ENCODE data around the gene INS. TPM values are rescaled to one million over a fixed set of nuclear protein-coding genes. Genes with fewer than 3 reads are reported as not detected.

The INS gene
- total and polyA plus RNA-seq, 2 donors (not counting 1 experiment from before 2014, with no cell fraction given), result not detected

DNA sequence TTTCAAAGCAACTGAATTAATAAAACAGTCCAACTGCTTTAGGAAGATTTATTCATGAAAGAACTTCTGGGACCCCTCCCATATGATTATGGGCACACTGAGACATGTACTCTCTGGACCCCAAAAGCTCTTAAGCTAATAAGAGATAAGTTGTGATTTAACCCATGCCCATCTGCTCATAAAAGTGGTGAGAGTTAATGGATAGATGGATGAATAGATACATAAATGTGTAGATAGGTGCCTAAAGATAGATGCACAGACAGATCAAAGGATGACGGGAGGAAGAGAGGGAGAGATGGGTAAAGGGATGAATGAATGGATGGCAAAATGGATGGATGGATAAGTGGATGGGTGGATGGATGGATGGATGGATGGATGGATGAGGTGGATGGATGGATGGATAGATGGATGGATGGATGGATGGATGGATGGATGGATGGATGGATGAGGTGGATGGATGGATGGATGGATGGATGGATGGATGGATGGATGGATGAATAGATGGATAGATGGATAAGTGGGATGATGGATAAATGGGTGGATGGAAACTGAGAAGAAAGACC, 40.0 kb upstream of the INS start:
- CTCF ChIA-PET, result interaction anchor here (4.8 to 7.3 kb wide), 2 partner anchors 103 to 219 kb away, joined by 68 to 95 read pairs; partner anchors contain the start of genes C11orf21 and TSPAN32
- peaks cover 7% of the 10 kb centered on the region for H3K4me1 Mint-ChIP-seq
- intact Hi-C loops (cut with micrococcal nuclease), result no loop called here

DNA sequence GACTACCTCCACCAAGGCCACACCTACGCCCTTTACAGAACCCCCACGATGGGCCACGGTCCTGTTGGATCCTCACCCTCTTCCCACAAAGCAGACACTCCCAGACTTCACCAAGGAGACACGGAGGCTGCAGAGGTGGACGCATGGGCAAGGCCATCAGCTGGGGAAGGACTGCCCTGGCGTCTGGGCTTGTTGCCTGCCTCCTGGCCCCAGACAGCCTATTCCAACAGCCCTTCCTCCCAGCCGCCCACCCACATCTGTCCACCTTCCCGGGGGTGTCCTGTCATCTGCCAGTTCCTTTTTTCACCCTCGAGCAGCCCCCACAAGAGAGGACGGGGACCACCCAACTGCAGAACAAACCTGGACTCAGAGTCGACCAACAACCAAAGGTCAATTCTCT, 39.5 kb upstream of the INS start:
- H3K9ac ChIP-seq (ENCODE audit: low read length), result no peak overlapping the region
- 85% methylated on average over 8 of the region's 11 CpGs for WGBS (ENCODE audit: insufficient coverage)
- H3K9me3 Mint-ChIP-seq (ENCODE audit: insufficient read depth), result peaks cover 2% of the 10 kb centered on the region
- no peak overlapping the region for H3K27ac ChIP-seq (ENCODE audit: low read length in 2 of 2)
- H3K27ac Mint-ChIP-seq, result no peak overlapping the region
- ChIA-PET POLR2A (no interaction called here), CTCF (interaction anchor here (4.8 to 7.3 kb wide), 2 partner anchors 104 to 219 kb away, joined by 68 to 95 read pairs; partner anchors contain the start of genes C11orf21 and TSPAN32)
- no peak overlapping the region for H3K4me2 ChIP-seq (replicated peaks; ENCODE audit: low read depth, low read length, poor library complexity, severe bottlenecking)
- no peaks in the 10 kb centered on the region for H3K79me2 ChIP-seq (ENCODE audit: control insufficient read depth, insufficient read depth, low read length)
- H2AFZ ChIP-seq (ENCODE audit: insufficient read depth, low read depth, low read length, poor library complexity, severe bottlenecking), result no peak overlapping the region
- H3K9me3 ChIP-seq (ENCODE audit: control extremely low read depth in 1 of 3, control insufficient read depth in 2 of 3, insufficient read depth in 1 of 3, low read length in 2 of 3), result peaks cover 0 to 3% (median 0%) of the 10 kb centered on the region in 3 donors
- DNase-seq, result no peak
- no peak overlapping the region for H3K4me3 Mint-ChIP-seq
- peaks cover 7% of the 10 kb centered on the region for H3K4me1 Mint-ChIP-seq
- no peaks in the 10 kb centered on the region for H4K20me1 ChIP-seq (ENCODE audit: control insufficient read depth, insufficient read depth, low read length, poor library complexity, severe bottlenecking)
- peaks cover 0 to 8% of the 10 kb centered on the region in 2 donors for H3K4me1 ChIP-seq (ENCODE audit: control insufficient read depth in 2 of 2, insufficient read depth in 2 of 2, low read length in 2 of 2)
- intact Hi-C loops (cut with micrococcal nuclease), result no loop called here
- no peaks in the 10 kb centered on the region for H3K36me3 ChIP-seq (replicated peaks in 1 of 2; ENCODE audit: control extremely low read depth in 1 of 2, control insufficient read depth in 1 of 2, extremely low read depth in 1 of 2, insufficient read depth in 2 of 2, low read length in 1 of 2)
- peaks cover 14% of the 10 kb centered on the region for H3K27me3 Mint-ChIP-seq
- TF ChIP-seq, protein P1, sequence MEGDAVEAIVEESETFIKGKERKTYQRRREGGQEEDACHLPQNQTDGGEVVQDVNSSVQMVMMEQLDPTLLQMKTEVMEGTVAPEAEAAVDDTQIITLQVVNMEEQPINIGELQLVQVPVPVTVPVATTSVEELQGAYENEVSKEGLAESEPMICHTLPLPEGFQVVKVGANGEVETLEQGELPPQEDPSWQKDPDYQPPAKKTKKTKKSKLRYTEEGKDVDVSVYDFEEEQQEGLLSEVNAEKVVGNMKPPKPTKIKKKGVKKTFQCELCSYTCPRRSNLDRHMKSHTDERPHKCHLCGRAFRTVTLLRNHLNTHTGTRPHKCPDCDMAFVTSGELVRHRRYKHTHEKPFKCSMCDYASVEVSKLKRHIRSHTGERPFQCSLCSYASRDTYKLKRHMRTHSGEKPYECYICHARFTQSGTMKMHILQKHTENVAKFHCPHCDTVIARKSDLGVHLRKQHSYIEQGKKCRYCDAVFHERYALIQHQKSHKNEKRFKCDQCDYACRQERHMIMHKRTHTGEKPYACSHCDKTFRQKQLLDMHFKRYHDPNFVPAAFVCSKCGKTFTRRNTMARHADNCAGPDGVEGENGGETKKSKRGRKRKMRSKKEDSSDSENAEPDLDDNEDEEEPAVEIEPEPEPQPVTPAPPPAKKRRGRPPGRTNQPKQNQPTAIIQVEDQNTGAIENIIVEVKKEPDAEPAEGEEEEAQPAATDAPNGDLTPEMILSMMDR (IDR thresholded peaks at IDR 0.05), result no peak
- no peak for ATAC-seq (ENCODE audit: low read depth)
- no peak overlapping the region for H3K4me3 ChIP-seq (ENCODE audit: control extremely low read depth in 1 of 5, extremely low read depth in 1 of 5, insufficient read depth in 1 of 5, low read depth in 2 of 5, low read length in 4 of 5)
- H3K27me3 ChIP-seq (replicated peaks in 1 of 4; ENCODE audit: control extremely low read depth in 1 of 4, control insufficient read depth in 3 of 4, insufficient read depth in 4 of 4, low read length in 3 of 4), result peaks cover 0 to 6% (median 1%) of the 10 kb centered on the region in 4 experiments

More for the DNA sequence above, 40.0 kb upstream of the INS start:
- no peak overlapping the region for H2AFZ ChIP-seq (ENCODE audit: insufficient read depth, low read depth, low read length, poor library complexity, severe bottlenecking)
- Mint-ChIP-seq H3K4me3 (no peak overlapping the region), H3K27me3 (peaks cover 12% of the 10 kb centered on the region), H3K9me3 (ENCODE audit: insufficient read depth) (peaks cover 2% of the 10 kb centered on the region), H3K27ac (no peak overlapping the region)
- 90% methylated on average over 1 of the region's 1 CpG for WGBS (ENCODE audit: insufficient coverage)
- H3K4me2 ChIP-seq (replicated peaks; ENCODE audit: low read depth, low read length, poor library complexity, severe bottlenecking), result no peak overlapping the region
- H3K9me3 ChIP-seq (ENCODE audit: control extremely low read depth in 1 of 3, control insufficient read depth in 2 of 3, insufficient read depth in 1 of 3, low read length in 2 of 3), result peaks cover 0 to 3% (median 0%) of the 10 kb centered on the region in 3 donors
- H4K20me1 ChIP-seq (ENCODE audit: control insufficient read depth, insufficient read depth, low read length, poor library complexity, severe bottlenecking), result no peaks in the 10 kb centered on the region
- TF ChIP-seq, protein P1 (IDR thresholded peaks at IDR 0.05), result no peak
- no peak for TF ChIP-seq EZH2 (IDR thresholded peaks at IDR 0.05; ENCODE audit: borderline replicate concordance, insufficient read depth, low read depth, low read length, poor library complexity, severe bottlenecking)
- no peak for DNase-seq
- no peaks in the 10 kb centered on the region for H3K36me3 ChIP-seq (replicated peaks in 1 of 2; ENCODE audit: control extremely low read depth in 1 of 2, control insufficient read depth in 1 of 2, extremely low read depth in 1 of 2, insufficient read depth in 2 of 2, low read length in 1 of 2)
- no peak for ATAC-seq (ENCODE audit: low read depth)
- no peak overlapping the region for H3K27ac ChIP-seq (ENCODE audit: low read length in 2 of 2)
- no peaks in the 10 kb centered on the region for H3K79me2 ChIP-seq (ENCODE audit: control insufficient read depth, insufficient read depth, low read length)
- POLR2A ChIA-PET, result no interaction called here
- H3K4me1 ChIP-seq (ENCODE audit: control insufficient read depth in 2 of 2, insufficient read depth in 2 of 2, low read length in 2 of 2), result peaks cover 0 to 8% of the 10 kb centered on the region in 2 donors
- H3K9ac ChIP-seq (ENCODE audit: low read length), result no peak overlapping the region
- no peak overlapping the region for H3K4me3 ChIP-seq (ENCODE audit: control extremely low read depth in 1 of 5, extremely low read depth in 1 of 5, insufficient read depth in 1 of 5, low read depth in 2 of 5, low read length in 4 of 5)
- H3K27me3 ChIP-seq (replicated peaks in 1 of 4; ENCODE audit: control extremely low read depth in 1 of 4, control insufficient read depth in 3 of 4, insufficient read depth in 4 of 4, low read length in 3 of 4), result peaks cover 0 to 3% (median 0%) of the 10 kb centered on the region in 4 experiments
